Lower leg skin (tissue), 4 donors: Measurements from ENCODE around the gene PRRX2. TPM values are rescaled to one million over a fixed set of nuclear protein-coding genes. Genes with fewer than 3 reads are reported as not detected.

ENCODE experiments used
- DNase-seq, 2 donors: peaks; one replicate each; pipeline ENCODE4 v3.0.0-alpha.2; 2019; ENCODE audit warnings: low spot score in 2 of 2
- H3K4me3 ChIP-seq: fragments of 200-600 bp; sonication (generic); 2 replicates; pipeline ENCODE4 v1.5.1; 2017; ENCODE audit warnings: mild to moderate bottlenecking, low read depth; ENCODE audit not compliant: poor library complexity, severe bottlenecking
- CTCF ChIP-seq, 3 donors: fragments of 450-650 bp; IDR thresholded peaks; one replicate each; pipeline ENCODE4 v1.5.1; 2016; ENCODE audit warnings: antibody characterized with exemption in 3 of 3, mild to moderate bottlenecking in 3 of 3, moderate library complexity in 2 of 3
- POLR2A ChIP-seq, 2 donors: fragments of 450-650 bp; IDR thresholded peaks; one replicate each; pipeline ENCODE4 v1.6.1; 2016 to 2017; ENCODE audit warnings: antibody characterized with exemption in 2 of 2, mild to moderate bottlenecking in 1 of 2, moderate library complexity in 1 of 2
- WGBS, 2 donors: methylation state at CpG; one replicate each; pipeline ENCODE4 v1.1.5; 2018; 5-methylcytosine and 5-hydroxymethylcytosine counted together
- intact Hi-C: fragments of 100-400 bp; cut with DNase I; formaldehyde crosslinking; loops from one replicate; pipeline ENCODE4 v1.15.0; 2023; ENCODE audit warnings: low total_unique reads
- total RNA-seq, 4 donors: library from RNA; depleted of rRNA; stranded (reverse); fragments of >200 nt; gene quantifications; one replicate each; pipeline ENCODE4 v1.1.0, GENCODE V29; 2016

The PRRX2 gene
- total RNA-seq, 4 donors from 2014 or later = 10.7 to 24.1 (median 16.6) TPM

GRCh38 chr9:129718647-129719046, 53.2 kb downstream of the PRRX2 start:
- H3K4me3 ChIP-seq = no peak overlapping the region
- DNase-seq = no peak
- 49 to 62% methylated on average over 4 to 5 of the region's 5 CpGs for WGBS, 2 donors
- intact Hi-C loops = no loop called here
- TF ChIP-seq POLR2A (IDR thresholded peaks at IDR 0.05) (no peak), CTCF (IDR thresholded peaks at IDR 0.05) (no peak)

- 81 to 83% methylated on average over 38 of the region's 38 CpGs for WGBS, 2 donors
- DNase-seq = no peak
- TF ChIP-seq CTCF (IDR thresholded peaks at IDR 0.05) (no peak), POLR2A (IDR thresholded peaks at IDR 0.05) (no peak)
- no peak overlapping the region for H3K4me3 ChIP-seq
- intact Hi-C loops = no loop called here
These were observed 53.7 kb downstream of the PRRX2 start for GRCh38 chr9:129719135-129719534.

DNA sequence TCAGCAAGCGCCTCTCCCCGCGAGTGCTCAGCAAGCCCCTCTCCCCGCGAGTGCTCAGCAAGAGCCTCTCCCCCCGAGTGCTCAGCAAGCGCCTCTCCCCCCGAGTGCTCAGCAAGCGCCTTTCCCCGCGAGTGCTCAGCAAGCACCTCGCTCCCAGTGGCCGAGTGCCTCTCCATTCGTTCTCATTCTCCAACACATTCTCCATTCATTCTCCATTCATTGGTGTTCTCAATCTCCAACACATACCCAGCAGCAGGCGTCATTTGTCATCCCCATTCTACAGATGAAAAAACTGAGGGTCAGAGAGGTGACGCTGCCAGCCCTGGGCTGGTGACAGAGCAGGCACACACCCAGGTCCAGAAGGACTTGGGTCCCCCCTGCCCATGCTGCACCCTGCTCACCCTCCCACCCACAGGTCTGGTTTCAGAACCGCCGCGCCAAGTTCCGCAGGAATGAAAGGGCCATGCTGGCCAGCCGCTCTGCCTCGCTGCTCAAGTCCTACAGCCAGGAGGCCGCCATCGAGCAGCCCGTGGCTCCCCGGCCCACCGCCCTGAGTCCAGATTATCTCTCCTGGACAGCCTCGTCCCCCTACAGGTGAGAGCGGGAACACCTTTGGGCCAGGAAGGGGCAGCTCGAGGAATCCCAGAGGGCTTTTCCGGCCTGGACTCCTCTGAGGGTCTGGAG, 54.9 kb downstream of the PRRX2 start:
- TF ChIP-seq CTCF (IDR thresholded peaks at IDR 0.05) (no peak), POLR2A (IDR thresholded peaks at IDR 0.05) (no peak)
- WGBS, 2 donors = 89 to 91% methylated on average over 29 to 30 of the region's 31 CpGs
- intact Hi-C loops = no loop called here
- no peak for DNase-seq
- no peak overlapping the region for H3K4me3 ChIP-seq

DNA sequence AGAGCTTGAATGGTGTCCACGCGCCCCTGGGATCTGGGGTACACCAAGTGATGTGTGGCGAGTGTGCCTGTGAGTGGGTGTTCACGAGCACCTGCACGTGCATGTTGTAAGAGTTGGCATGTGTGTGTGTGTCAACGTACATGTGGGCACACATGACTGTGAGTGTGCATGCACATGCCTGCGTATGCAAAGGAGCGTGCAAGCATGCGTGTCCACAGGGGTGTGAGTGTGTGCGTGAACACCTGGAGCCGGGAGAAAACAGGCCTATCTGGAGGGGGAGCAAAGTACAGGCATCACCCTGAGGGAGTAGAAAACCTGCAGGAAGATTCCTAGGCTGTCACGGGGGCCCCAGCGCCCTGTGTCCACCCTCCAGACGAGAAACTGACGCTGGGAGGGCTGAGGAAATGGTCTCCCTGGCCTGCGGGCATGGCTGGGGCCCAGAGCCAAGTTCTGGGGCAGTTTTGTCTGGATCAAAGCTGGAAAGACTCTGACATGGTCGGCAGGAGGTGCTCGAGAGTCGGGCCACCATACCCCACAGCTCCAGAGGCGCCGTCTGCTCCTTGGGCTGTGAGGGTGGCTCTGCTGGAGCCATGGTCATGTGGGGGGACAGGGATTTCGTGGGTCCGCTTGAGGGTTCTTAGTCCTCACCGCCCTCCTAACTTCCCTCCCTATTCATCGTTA, 55.6 kb downstream of the PRRX2 start:
- DNase-seq = no peak
- TF ChIP-seq CTCF (IDR thresholded peaks at IDR 0.05) = no peak
- no peak for TF ChIP-seq POLR2A (IDR thresholded peaks at IDR 0.05)
- H3K4me3 ChIP-seq = no peak overlapping the region
- 86% methylated on average over 25 of the region's 25 CpGs for WGBS, 2 donors
- intact Hi-C loops = no loop called here

- TF ChIP-seq CTCF (IDR thresholded peaks at IDR 0.05) (no peak), POLR2A (IDR thresholded peaks at IDR 0.05) (no peak)
- no peak for DNase-seq
- H3K4me3 ChIP-seq = no peak overlapping the region
- 83 to 98% methylated on average over 5 of the region's 5 CpGs for WGBS, 2 donors
- intact Hi-C loops = no loop called here
These were observed 57.5 kb downstream of the PRRX2 start for GRCh38 chr9:129722913-129723312.
